Activated B cell treated with CpG ODN at 0.5 μM for 24 hours (primary cell): Measurements from ENCODE around the gene F2RL3. TPM values are rescaled to one million over a fixed set of nuclear protein-coding genes. Genes with fewer than 3 reads are reported as not detected.

Source experiments
- ATAC-seq: fragments of 200-7000 bp; cut with Tn5 transposase; one replicate; pipeline ENCODE4 v1.10.0; 2021; ENCODE audit warnings: low read depth, mild to moderate bottlenecking, moderate library complexity
- CTCF ChIA-PET: fragments of 350-600 bp; sonication (Branson Sonifier 250); formaldehyde crosslinking; loops from one replicate; lab custom pipeline; 2021; ENCODE audit warnings: antibody characterized with exemption; lab: Charles Lee
- POLR2A ChIA-PET: fragments of 350-600 bp; sonication (Branson Sonifier 250); formaldehyde crosslinking; loops from one replicate; lab custom pipeline; 2021; ENCODE audit warnings: antibody characterized with exemption; lab: Charles Lee
- DNase-seq: peaks from one replicate; pipeline ENCODE4 v3.0.0; 2022
- H3K27ac Mint-ChIP-seq: one replicate; pipeline ENCODE4 v1.8.0; 2020; ENCODE audit warnings: mixed read lengths
- H3K27me3 Mint-ChIP-seq: one replicate; pipeline ENCODE4 v1.8.0; 2021; ENCODE audit warnings: mixed read lengths
- H3K36me3 Mint-ChIP-seq: one replicate; pipeline ENCODE4 v1.8.0; 2021; ENCODE audit warnings: low read depth, mixed read lengths
- H3K4me1 Mint-ChIP-seq: one replicate; pipeline ENCODE4 v1.8.0; 2021; ENCODE audit warnings: mixed read lengths
- H3K4me3 Mint-ChIP-seq: one replicate; pipeline ENCODE4 v1.8.0; 2020; ENCODE audit warnings: mild to moderate bottlenecking, mixed read lengths
- H3K9me3 Mint-ChIP-seq: one replicate; pipeline ENCODE4 v1.8.0; 2020; ENCODE audit warnings: mixed read lengths
- intact Hi-C: fragments of 100-400 bp; cut with micrococcal nuclease; formaldehyde crosslinking; loops from one replicate; pipeline ENCODE4 v1.15.1; 2024
- total RNA-seq: library from RNA; stranded (reverse); gene quantifications from 2 replicates; pipeline ENCODE4 v1.2.3, GENCODE V29; 2022
- TF ChIP-seq, protein P1 (sequence below): fragments of 200-600 bp; IDR thresholded peaks from one replicate; pipeline ENCODE4 v1.8.0; 2022; ENCODE audit warnings: antibody characterized with exemption, mild to moderate bottlenecking

F2RL3 gene
- total RNA-seq, 1 donor from 2014 or later = 0.58 TPM

DNA sequence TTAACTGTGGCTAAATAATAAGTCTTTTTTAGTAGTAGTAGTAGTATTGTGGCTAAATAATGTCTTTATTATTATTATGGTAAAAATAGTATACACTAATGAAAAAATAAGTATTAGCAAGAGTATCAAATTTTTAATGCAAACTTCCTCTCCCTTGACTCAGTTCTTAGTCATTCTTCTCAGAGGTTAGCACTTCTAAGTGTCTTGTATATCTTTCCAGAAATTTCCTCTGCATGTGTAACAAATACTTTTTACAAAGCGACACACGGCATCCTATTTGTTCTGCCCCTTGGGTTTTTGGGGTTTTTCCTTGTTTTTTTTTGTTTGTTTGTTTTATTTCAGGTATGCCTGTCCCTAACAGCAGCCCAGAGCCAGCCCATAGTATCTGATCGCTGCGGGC is 38.7 kb upstream of the F2RL3 start:
- H3K27ac Mint-ChIP-seq = no peak overlapping the region
- POLR2A ChIA-PET = no interaction called here
- H3K27me3 Mint-ChIP-seq = no peaks in the 10 kb centered on the region
- DNase-seq (no peak), ATAC-seq (no peak)
- no peak overlapping the region for H3K4me3 Mint-ChIP-seq
- TF ChIP-seq, protein P1, sequence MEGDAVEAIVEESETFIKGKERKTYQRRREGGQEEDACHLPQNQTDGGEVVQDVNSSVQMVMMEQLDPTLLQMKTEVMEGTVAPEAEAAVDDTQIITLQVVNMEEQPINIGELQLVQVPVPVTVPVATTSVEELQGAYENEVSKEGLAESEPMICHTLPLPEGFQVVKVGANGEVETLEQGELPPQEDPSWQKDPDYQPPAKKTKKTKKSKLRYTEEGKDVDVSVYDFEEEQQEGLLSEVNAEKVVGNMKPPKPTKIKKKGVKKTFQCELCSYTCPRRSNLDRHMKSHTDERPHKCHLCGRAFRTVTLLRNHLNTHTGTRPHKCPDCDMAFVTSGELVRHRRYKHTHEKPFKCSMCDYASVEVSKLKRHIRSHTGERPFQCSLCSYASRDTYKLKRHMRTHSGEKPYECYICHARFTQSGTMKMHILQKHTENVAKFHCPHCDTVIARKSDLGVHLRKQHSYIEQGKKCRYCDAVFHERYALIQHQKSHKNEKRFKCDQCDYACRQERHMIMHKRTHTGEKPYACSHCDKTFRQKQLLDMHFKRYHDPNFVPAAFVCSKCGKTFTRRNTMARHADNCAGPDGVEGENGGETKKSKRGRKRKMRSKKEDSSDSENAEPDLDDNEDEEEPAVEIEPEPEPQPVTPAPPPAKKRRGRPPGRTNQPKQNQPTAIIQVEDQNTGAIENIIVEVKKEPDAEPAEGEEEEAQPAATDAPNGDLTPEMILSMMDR = no peak
- intact Hi-C loops = no loop called here
- no peaks in the 10 kb centered on the region for H3K9me3 Mint-ChIP-seq
- H3K36me3 Mint-ChIP-seq = peaks cover 89% of the 10 kb centered on the region
- peaks cover 5% of the 10 kb centered on the region for H3K4me1 Mint-ChIP-seq
- CTCF ChIA-PET = no interaction called here

DNA sequence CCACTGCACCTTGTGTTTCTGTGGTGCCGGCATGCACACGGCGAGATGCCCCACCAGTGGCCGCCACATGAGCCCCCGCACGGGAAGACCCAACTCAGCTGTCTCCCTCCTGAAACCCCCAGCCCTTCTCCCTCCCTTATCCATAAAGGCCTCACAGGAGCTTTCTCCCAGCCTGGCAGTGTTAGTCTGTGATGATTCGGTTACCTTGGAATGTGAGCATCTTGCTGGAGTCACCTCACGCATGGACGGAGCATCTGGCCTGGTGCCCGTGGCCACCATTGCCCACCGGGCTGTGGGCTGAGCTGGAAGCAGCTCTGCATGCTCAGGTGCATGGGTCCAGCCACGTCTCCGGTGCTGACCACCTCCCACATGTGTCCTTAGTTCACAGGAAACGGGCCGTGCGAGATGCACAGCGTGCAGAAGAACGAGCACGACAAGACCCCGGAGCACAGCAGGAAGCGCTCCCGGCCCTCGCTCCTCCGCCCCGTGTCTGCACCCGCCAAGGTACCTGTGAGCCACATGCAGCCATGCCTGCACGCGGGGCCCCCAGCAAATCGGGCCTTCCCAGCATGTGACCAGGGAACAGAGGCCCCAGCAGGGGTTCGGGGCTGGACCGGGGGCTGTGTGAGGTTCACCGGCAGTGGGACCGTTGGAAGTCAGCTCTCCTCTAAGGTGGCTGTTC is 37.6 kb upstream of the F2RL3 start:
- H3K27ac Mint-ChIP-seq = no peak overlapping the region
- DNase-seq = no peak
- ATAC-seq = no peak
- TF ChIP-seq, protein P1 = no peak
- H3K4me3 Mint-ChIP-seq = no peak overlapping the region
- intact Hi-C loops = no loop called here
- ChIA-PET CTCF (no interaction called here), POLR2A (no interaction called here)
- H3K27me3 Mint-ChIP-seq = no peaks in the 10 kb centered on the region
- H3K9me3 Mint-ChIP-seq = no peaks in the 10 kb centered on the region
- peaks cover 5% of the 10 kb centered on the region for H3K4me1 Mint-ChIP-seq
- peaks cover 85% of the 10 kb centered on the region for H3K36me3 Mint-ChIP-seq

DNA sequence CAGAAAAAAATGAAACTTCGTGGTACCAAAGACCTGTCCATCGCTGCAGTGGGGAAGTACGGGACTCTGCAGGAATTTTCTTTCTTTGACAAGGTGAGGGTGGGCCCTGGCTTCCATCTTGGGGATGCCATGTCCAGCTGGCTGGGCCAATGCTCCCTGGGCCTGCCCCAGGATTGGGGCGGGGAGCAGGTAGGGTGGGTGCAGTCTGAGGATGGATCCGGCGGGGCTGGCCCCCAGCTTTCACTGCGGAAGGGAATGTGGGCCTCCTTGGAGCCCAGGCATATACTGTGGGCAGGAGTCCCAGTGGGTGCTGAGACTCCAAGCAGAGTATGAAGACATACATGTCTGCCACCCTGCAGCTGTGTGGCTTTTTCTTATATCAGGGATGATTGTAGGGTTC is 35.7 kb upstream of the F2RL3 start:
- Mint-ChIP-seq H3K4me1 (peaks cover 5% of the 10 kb centered on the region), H3K27me3 (no peaks in the 10 kb centered on the region), H3K4me3 (no peak overlapping the region), H3K9me3 (no peaks in the 10 kb centered on the region), H3K27ac (no peak overlapping the region), H3K36me3 (peaks cover 78% of the 10 kb centered on the region)
- TF ChIP-seq, protein P1 = no peak
- ChIA-PET CTCF (no interaction called here), POLR2A (no interaction called here)
- ATAC-seq = no peak
- no peak for DNase-seq
- intact Hi-C loops = no loop called here

DNA sequence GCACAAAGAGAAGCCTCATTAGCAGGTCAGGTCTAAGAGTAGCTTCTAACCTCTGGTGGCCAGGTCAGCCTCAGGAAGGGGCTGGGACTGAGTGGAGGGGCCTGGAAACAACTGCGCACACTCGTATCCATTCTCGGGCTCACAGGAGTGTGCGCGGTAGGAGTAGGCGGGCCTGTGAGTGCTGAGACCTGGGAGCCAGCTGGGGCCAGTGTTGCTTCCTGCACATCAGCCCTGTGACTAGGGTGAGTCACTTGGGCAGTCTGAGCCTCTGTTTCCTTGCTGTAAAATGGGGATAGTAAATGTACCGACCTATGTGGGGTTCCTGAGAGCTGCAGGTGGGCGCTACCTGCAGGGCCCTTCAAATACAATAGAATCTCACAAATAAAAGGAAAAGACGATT is 32.7 kb upstream of the F2RL3 start:
- no peak for ATAC-seq
- H3K27ac Mint-ChIP-seq = no peak overlapping the region
- CTCF ChIA-PET = interaction anchor here (0.6 kb wide), 1 partner anchor 91 kb away, joined by 3 read pairs; no protein-coding TSS in a partner anchor
- H3K36me3 Mint-ChIP-seq = peaks cover 68% of the 10 kb centered on the region
- POLR2A ChIA-PET = interaction anchor here (0.6 kb wide), 1 partner anchor 38 kb away, joined by 7 read pairs; no protein-coding TSS in a partner anchor
- H3K4me3 Mint-ChIP-seq = no peak overlapping the region
- peaks cover 2% of the 10 kb centered on the region for H3K4me1 Mint-ChIP-seq
- no peak for DNase-seq
- TF ChIP-seq, protein P1 = no peak
- intact Hi-C loops = no loop called here
- no peaks in the 10 kb centered on the region for H3K9me3 Mint-ChIP-seq
- no peaks in the 10 kb centered on the region for H3K27me3 Mint-ChIP-seq

DNA sequence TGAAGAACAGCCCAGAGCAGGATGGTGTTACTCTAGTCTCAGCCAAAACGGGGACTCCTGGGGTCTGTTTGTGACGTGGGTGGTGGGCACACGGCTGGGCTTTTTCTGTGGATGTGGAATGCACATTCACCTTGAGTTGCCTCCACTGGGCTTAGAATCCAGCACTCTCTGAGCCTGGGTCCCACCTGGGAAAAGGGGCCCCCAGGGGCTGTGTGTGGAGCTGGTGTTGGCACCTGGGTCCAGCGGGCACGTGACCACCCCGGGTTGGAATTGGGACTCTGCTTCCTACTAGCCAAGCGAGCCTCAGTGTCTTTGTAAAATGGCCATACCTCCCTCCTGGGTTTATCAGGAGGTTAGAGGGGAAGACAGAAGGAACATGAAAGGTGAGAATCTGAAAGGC is 29.2 kb upstream of the F2RL3 start:
- no peaks in the 10 kb centered on the region for H3K9me3 Mint-ChIP-seq
- no peak overlapping the region for H3K27ac Mint-ChIP-seq
- no peaks in the 10 kb centered on the region for H3K27me3 Mint-ChIP-seq
- H3K36me3 Mint-ChIP-seq = peaks cover 58% of the 10 kb centered on the region
- peaks cover 11% of the 10 kb centered on the region for H3K4me1 Mint-ChIP-seq
- TF ChIP-seq, protein P1 = no peak
- intact Hi-C loops = no loop called here
- no peak overlapping the region for H3K4me3 Mint-ChIP-seq
- DNase-seq (no peak), ATAC-seq (no peak)
- ChIA-PET CTCF (no interaction called here), POLR2A (no interaction called here)
